Central memory CD4-positive, alpha-beta T cell (primary cell): Measurements from ENCODE around the gene AUTS2.

Experiments
- DNase-seq: peaks from one replicate; pipeline ENCODE4 v3.0.0; 2022

The AUTS2 gene

GRCh38 chr7:70655694-70656093, 1057.4 kb downstream of the AUTS2 start:
- DNase-seq, result no peak

GRCh38 chr7:70657571-70657970, 1059.3 kb downstream of the AUTS2 start:
- DNase-seq, result no peak

- no peak for DNase-seq
These were observed 1059.8 kb downstream of the AUTS2 start for GRCh38 chr7:70657989-70658632.

GRCh38 chr7:70659263-70659662, 1061.0 kb downstream of the AUTS2 start:
- no peak for DNase-seq

GRCh38 chr7:70660154-70660818, 1062.0 kb downstream of the AUTS2 start:
- DNase-seq, result peak; percentile 75

GRCh38 chr7:70660819-70661191, 1062.5 kb downstream of the AUTS2 start:
- DNase-seq, result no peak

GRCh38 chr7:70663680-70664079, 1065.4 kb downstream of the AUTS2 start:
- no peak for DNase-seq

GRCh38 chr7:70665997-70666396, 1067.7 kb downstream of the AUTS2 start:
- DNase-seq, result no peak

- DNase-seq, result no peak
These were observed 1069.1 kb downstream of the AUTS2 start for GRCh38 chr7:70667406-70667805.

GRCh38 chr7:70668606-70669358, 1070.5 kb downstream of the AUTS2 start:
- no peak for DNase-seq

- DNase-seq, result peak; percentile 29
These were observed 1071.6 kb downstream of the AUTS2 start for GRCh38 chr7:70669854-70670253.

GRCh38 chr7:70670288-70670687, 1072.0 kb downstream of the AUTS2 start:
- no peak for DNase-seq

GRCh38 chr7:70673778-70674570, 1075.7 kb downstream of the AUTS2 start:
- DNase-seq, result no peak

GRCh38 chr7:70674571-70675010, 1076.3 kb downstream of the AUTS2 start:
- DNase-seq, result no peak

- DNase-seq, result no peak
These were observed 1078.0 kb downstream of the AUTS2 start for GRCh38 chr7:70676243-70676642.

- DNase-seq, result no peak
These were observed 1080.5 kb downstream of the AUTS2 start for GRCh38 chr7:70678621-70679251.

GRCh38 chr7:70679661-70680060, 1081.4 kb downstream of the AUTS2 start:
- DNase-seq, result no peak

GRCh38 chr7:70680306-70680705, 1082.0 kb downstream of the AUTS2 start:
- no peak for DNase-seq

- no peak for DNase-seq
These were observed 1082.6 kb downstream of the AUTS2 start for GRCh38 chr7:70680743-70681468.

GRCh38 chr7:70681469-70682350, 1083.4 kb downstream of the AUTS2 start:
- DNase-seq, result peak; percentile 27

GRCh38 chr7:70684173-70684572, 1085.9 kb downstream of the AUTS2 start:
- DNase-seq, result no peak
